ENCODE results near the gene FLNB. TPM values are rescaled to one million over a fixed set of nuclear protein-coding genes. Genes with fewer than 3 reads are reported as not detected.

Gene FLNB
- total RNA-seq, 1 experiment from 2014 or later: 147 TPM

- no peak overlapping the region for H3K27ac Mint-ChIP-seq (ENCODE audit: unreplicated experiment)
- BruUV-seq (replicated peaks): no TSS peak
- no peaks in the 10 kb centered on the region for H3K27me3 Mint-ChIP-seq (ENCODE audit: unreplicated experiment)
- CTCF ChIA-PET: interaction anchor here (0.9 kb wide), 1 partner anchor 11 kb away, joined by 3 read pairs; no protein-coding TSS in a partner anchor
- H3K4me1 Mint-ChIP-seq (ENCODE audit: low read depth, unreplicated experiment): no peaks in the 10 kb centered on the region
- H3K4me3 Mint-ChIP-seq (ENCODE audit: low read depth, unreplicated experiment): no peak overlapping the region
- TF ChIP-seq, protein P1, sequence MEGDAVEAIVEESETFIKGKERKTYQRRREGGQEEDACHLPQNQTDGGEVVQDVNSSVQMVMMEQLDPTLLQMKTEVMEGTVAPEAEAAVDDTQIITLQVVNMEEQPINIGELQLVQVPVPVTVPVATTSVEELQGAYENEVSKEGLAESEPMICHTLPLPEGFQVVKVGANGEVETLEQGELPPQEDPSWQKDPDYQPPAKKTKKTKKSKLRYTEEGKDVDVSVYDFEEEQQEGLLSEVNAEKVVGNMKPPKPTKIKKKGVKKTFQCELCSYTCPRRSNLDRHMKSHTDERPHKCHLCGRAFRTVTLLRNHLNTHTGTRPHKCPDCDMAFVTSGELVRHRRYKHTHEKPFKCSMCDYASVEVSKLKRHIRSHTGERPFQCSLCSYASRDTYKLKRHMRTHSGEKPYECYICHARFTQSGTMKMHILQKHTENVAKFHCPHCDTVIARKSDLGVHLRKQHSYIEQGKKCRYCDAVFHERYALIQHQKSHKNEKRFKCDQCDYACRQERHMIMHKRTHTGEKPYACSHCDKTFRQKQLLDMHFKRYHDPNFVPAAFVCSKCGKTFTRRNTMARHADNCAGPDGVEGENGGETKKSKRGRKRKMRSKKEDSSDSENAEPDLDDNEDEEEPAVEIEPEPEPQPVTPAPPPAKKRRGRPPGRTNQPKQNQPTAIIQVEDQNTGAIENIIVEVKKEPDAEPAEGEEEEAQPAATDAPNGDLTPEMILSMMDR (IDR thresholded peaks at IDR 0.05; ENCODE audit: unreplicated experiment): no peak
- no peaks in the 10 kb centered on the region for H3K9me3 Mint-ChIP-seq (ENCODE audit: low read depth, unreplicated experiment)
- intact Hi-C loops (cut with micrococcal nuclease; ENCODE audit: unreplicated experiment): no loop called here
- peaks cover 53% of the 10 kb centered on the region for H3K36me3 Mint-ChIP-seq (ENCODE audit: insufficient read depth, unreplicated experiment)
- DNase-seq: no peak
These were observed 96.5 kb downstream of the FLNB start for GRCh38 chr3:58104712-58105111.

DNA sequence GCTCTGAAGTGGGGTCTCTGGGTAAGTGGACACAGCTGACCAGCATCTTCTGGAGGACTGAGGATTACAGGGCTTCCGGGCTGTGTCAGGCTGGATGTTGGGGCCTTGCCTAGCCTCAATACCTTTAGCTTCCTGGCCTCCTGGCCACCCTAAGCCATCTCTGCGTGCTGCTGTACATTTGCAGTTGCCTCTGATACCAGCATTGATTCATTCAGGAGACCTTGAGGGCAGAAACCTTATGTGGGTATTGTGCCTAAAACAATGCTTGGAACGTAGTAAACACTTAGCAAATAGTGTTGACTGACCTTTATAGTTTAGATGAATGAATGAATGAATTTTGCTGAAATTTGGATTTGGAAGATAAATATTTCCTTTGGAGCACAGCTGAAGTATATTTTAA lies 97.0 kb downstream of the FLNB start:
- no peak overlapping the region for H3K4me3 Mint-ChIP-seq (ENCODE audit: low read depth, unreplicated experiment)
- H3K36me3 Mint-ChIP-seq (ENCODE audit: insufficient read depth, unreplicated experiment): peaks cover 49% of the 10 kb centered on the region
- intact Hi-C loops (cut with micrococcal nuclease; ENCODE audit: unreplicated experiment): no loop called here
- no peaks in the 10 kb centered on the region for H3K4me1 Mint-ChIP-seq (ENCODE audit: low read depth, unreplicated experiment)
- BruUV-seq (replicated peaks): no TSS peak
- CTCF ChIA-PET: no interaction called here
- no peaks in the 10 kb centered on the region for H3K27me3 Mint-ChIP-seq (ENCODE audit: unreplicated experiment)
- TF ChIP-seq, protein P1 (IDR thresholded peaks at IDR 0.05; ENCODE audit: unreplicated experiment): no peak
- H3K27ac Mint-ChIP-seq (ENCODE audit: unreplicated experiment): no peak overlapping the region
- no peak for DNase-seq
- H3K9me3 Mint-ChIP-seq (ENCODE audit: low read depth, unreplicated experiment): no peaks in the 10 kb centered on the region

GRCh38 chr3:58106061-58106460 lies 97.8 kb downstream of the FLNB start:
- Mint-ChIP-seq H3K27ac (ENCODE audit: unreplicated experiment) (no peak overlapping the region), H3K4me3 (ENCODE audit: low read depth, unreplicated experiment) (no peak overlapping the region), H3K4me1 (ENCODE audit: low read depth, unreplicated experiment) (peaks cover 4% of the 10 kb centered on the region), H3K9me3 (ENCODE audit: low read depth, unreplicated experiment) (no peaks in the 10 kb centered on the region), H3K27me3 (ENCODE audit: unreplicated experiment) (no peaks in the 10 kb centered on the region), H3K36me3 (ENCODE audit: insufficient read depth, unreplicated experiment) (peaks cover 44% of the 10 kb centered on the region)
- DNase-seq: no peak
- TF ChIP-seq, protein P1 (IDR thresholded peaks at IDR 0.05; ENCODE audit: unreplicated experiment): no peak
- CTCF ChIA-PET: no interaction called here
- intact Hi-C loops (cut with micrococcal nuclease; ENCODE audit: unreplicated experiment): no loop called here
- BruUV-seq (replicated peaks): no TSS peak

- no TSS peak for BruUV-seq (replicated peaks)
- intact Hi-C loops (cut with micrococcal nuclease; ENCODE audit: unreplicated experiment): no loop called here
- Mint-ChIP-seq H3K9me3 (ENCODE audit: low read depth, unreplicated experiment) (no peaks in the 10 kb centered on the region), H3K36me3 (ENCODE audit: insufficient read depth, unreplicated experiment) (peaks cover 50% of the 10 kb centered on the region), H3K27me3 (ENCODE audit: unreplicated experiment) (no peaks in the 10 kb centered on the region), H3K27ac (ENCODE audit: unreplicated experiment) (no peak overlapping the region), H3K4me1 (ENCODE audit: low read depth, unreplicated experiment) (peaks cover 10% of the 10 kb centered on the region), H3K4me3 (ENCODE audit: low read depth, unreplicated experiment) (no peak overlapping the region)
- CTCF ChIA-PET: no interaction called here
- TF ChIP-seq, protein P1 (IDR thresholded peaks at IDR 0.05; ENCODE audit: unreplicated experiment): no peak
- no peak for DNase-seq
These were observed 98.4 kb downstream of the FLNB start for GRCh38 chr3:58106640-58107039.

Measured in Calu3 (cell line).